ENCODE data around the gene AZU1. TPM values are rescaled to one million over a fixed set of nuclear protein-coding genes. Genes with fewer than 3 reads are reported as not detected.
"Not testable (repeated sequence)": the region's sequence is repeated elsewhere in the genome, so short reads cannot be mapped to it uniquely, and the experiment has no call there.

Gene AZU1
- total RNA-seq, 1 donor, result not detected

GRCh38 chr19:872266-872951 lies 44.8 kb downstream of the AZU1 start:
- DNase-seq (ENCODE audit: low read depth), result peak; percentile 67
- TF ChIP-seq, protein P1, sequence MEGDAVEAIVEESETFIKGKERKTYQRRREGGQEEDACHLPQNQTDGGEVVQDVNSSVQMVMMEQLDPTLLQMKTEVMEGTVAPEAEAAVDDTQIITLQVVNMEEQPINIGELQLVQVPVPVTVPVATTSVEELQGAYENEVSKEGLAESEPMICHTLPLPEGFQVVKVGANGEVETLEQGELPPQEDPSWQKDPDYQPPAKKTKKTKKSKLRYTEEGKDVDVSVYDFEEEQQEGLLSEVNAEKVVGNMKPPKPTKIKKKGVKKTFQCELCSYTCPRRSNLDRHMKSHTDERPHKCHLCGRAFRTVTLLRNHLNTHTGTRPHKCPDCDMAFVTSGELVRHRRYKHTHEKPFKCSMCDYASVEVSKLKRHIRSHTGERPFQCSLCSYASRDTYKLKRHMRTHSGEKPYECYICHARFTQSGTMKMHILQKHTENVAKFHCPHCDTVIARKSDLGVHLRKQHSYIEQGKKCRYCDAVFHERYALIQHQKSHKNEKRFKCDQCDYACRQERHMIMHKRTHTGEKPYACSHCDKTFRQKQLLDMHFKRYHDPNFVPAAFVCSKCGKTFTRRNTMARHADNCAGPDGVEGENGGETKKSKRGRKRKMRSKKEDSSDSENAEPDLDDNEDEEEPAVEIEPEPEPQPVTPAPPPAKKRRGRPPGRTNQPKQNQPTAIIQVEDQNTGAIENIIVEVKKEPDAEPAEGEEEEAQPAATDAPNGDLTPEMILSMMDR (IDR thresholded peaks at IDR 0.05; ENCODE audit: insufficient read depth, low read length), result no peak
- no peak overlapping the region for H3K4me3 ChIP-seq (ENCODE audit: low read depth, low read length)

- TF ChIP-seq, protein P1 (IDR thresholded peaks at IDR 0.05; ENCODE audit: insufficient read depth, low read length), result no peak
- no peak for DNase-seq (ENCODE audit: low read depth)
- H3K4me3 ChIP-seq (ENCODE audit: low read depth, low read length), result no peak overlapping the region
These were observed 45.4 kb downstream of the AZU1 start for GRCh38 chr19:873084-873483.

GRCh38 chr19:873561-874041 lies 46.0 kb downstream of the AZU1 start:
- H3K4me3 ChIP-seq (ENCODE audit: low read depth, low read length), result no peak overlapping the region
- DNase-seq (ENCODE audit: low read depth), result no peak
- TF ChIP-seq, protein P1 (IDR thresholded peaks at IDR 0.05; ENCODE audit: insufficient read depth, low read length), result no peak

GRCh38 chr19:875265-875879 lies 47.7 kb downstream of the AZU1 start:
- TF ChIP-seq, protein P1 (IDR thresholded peaks at IDR 0.05; ENCODE audit: insufficient read depth, low read length), result no peak
- no peak for DNase-seq (ENCODE audit: low read depth)
- H3K4me3 ChIP-seq (ENCODE audit: low read depth, low read length), result no peak overlapping the region

DNA sequence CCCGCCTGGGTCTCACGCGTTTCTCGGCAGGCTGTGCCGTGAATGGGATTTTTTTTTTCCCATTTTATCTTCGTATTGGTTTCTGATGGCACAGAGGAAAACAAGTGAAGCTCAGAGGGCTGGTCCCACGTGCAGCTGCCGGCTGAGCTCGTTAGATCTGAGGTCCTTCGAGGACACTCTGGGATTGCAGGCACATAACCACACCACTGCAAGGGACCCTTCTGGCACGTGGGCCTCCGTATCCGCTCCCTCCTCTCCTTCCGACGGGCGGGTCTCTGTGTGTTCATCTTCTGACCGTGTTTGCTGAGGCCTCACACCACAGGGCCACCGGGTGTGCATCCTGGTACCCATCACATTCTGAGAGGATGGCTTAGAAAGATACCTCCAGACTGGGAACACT lies 48.5 kb downstream of the AZU1 start:
- H3K4me3 ChIP-seq (ENCODE audit: low read depth, low read length), result no peak overlapping the region
- DNase-seq (ENCODE audit: low read depth), result no peak
- TF ChIP-seq, protein P1 (IDR thresholded peaks at IDR 0.05; ENCODE audit: insufficient read depth, low read length), result no peak

DNA sequence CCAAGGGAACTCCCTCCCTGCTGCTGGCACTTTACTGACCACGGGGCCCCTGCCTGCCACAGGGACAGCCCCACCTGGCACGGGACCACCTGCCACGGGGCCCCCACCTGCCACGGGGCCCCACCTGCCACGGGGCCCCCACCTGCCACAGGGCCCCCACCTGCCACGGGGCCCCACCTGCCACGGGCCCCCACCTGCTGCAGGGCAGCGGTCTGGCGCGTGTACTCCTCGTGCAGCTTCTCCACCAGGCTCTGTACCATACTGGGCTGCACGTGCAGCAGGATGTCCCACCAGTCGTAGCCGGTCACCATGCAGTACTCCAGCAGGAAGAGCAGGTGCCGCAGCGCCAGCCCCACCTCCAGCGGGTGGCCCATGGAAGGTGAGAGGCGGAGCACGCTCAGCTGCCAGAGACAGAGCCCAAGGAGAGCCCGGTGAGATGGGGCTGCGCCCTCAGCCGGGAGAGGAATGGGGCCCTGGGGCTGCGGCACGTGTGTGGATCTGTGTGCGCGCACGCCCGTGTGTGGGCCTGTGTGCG lies 49.2 kb downstream of the AZU1 start:
- TF ChIP-seq, protein P1 (IDR thresholded peaks at IDR 0.05; ENCODE audit: insufficient read depth, low read length), result no peak
- DNase-seq (ENCODE audit: low read depth), result no peak
- H3K4me3 ChIP-seq (ENCODE audit: low read depth, low read length), result no peak overlapping the region

GRCh38 chr19:877992-878660 lies 50.5 kb downstream of the AZU1 start:
- not testable (repeated sequence) for H3K4me3 ChIP-seq (ENCODE audit: low read depth, low read length); DNase-seq (ENCODE audit: low read depth)

DNA sequence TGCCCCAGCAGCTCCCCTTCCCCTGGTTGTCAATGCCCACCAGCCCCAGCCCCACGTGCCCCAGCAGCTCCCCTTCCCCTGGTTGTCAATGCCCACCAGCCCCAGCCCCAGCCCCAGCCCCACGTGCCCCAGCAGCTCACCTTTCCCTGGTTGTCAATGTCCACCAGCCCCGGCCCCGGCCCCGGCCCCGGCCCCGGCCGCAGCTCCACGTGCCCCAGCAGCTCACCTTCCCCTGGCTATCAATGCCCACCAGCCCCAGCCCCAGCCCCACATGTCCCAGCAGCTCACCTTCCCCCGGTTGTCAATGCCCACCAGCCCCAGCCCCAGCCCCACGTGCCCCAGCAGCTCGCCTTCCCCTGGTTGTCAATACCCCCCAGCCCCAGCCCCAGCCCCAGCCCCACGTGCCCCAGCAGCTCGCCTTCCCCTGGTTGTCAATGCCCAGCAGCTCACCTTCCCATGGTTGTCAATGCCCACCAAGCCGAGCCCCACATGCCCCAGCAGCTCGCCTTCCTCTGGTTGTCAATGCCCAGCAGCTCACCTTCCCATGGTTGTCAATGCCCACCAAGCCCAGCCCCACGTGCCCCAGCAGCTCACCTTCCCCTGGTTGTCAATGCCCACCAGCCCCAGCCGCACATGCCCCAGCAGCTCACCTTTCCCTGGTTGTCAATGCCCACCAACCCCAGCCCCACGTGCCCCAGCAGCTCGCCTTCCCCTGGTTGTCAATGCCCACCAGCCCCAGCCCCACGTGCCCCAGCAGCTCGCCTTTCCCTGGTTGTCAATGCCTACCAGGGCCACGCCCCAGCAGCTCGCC lies 51.3 kb downstream of the AZU1 start:
- not testable (repeated sequence) for H3K4me3 ChIP-seq (ENCODE audit: low read depth, low read length)

More for the DNA sequence above, 51.3 kb downstream of the AZU1 start:
- DNase-seq (ENCODE audit: low read depth), result not testable (repeated sequence)

Measured in fibroblast of the aortic adventitia (primary cell).